HEK293 (cell line): ENCODE data around the gene SDE2.

Experiments used
- CTCF ChIA-PET: fragments of 350-600 bp; formaldehyde crosslinking; extraction: SDS; loops from one replicate; lab custom pipeline; 2021; ENCODE audit warnings: antibody characterized with exemption; lab: Yijun Ruan, JAX
- POLR2A ChIA-PET: fragments of 300-600 bp; formaldehyde crosslinking; extraction: SDS; loops from one replicate; lab custom pipeline; 2020; ENCODE audit warnings: antibody characterized with exemption, inconsistent platforms; lab: Yijun Ruan, JAX
- H3K27ac ChIP-seq: fragments of 200-500 bp; sonication (Bioruptor generic); 2 replicates; pipeline ENCODE4 v1.5.1; 2014; ENCODE audit warnings: low read depth, low read length, control low read depth, inconsistent platforms; ENCODE audit errors: extremely low read depth
- H3K36me3 ChIP-seq, 2 experiments: fragments of 200-500 bp in 1 of 2; sonication (Bioruptor generic) in 1 of 2; 1 replicate in 1 of 2; 2 replicates in 1 of 2; pipeline ENCODE4 v1.5.1; 2014 to 2017; ENCODE audit warnings: inconsistent platforms in 2 of 2, low read length in 2 of 2; ENCODE audit not compliant: control insufficient read depth in 2 of 2, insufficient read depth in 1 of 2
- H3K4me1 ChIP-seq: fragments of 200-500 bp; sonication (Bioruptor generic); 2 replicates; pipeline ENCODE4 v1.5.1; 2014; ENCODE audit warnings: mild to moderate bottlenecking, low read length, inconsistent platforms; ENCODE audit not compliant: control insufficient read depth, insufficient read depth
- H3K4me3 ChIP-seq: 2 replicates; pipeline ENCODE4 v1.5.1; 2011; ENCODE audit warnings: low read depth, mild to moderate bottlenecking, control low read depth, low read length, moderate library complexity
- H3K9me3 ChIP-seq: fragments of 200-500 bp; sonication (Bioruptor generic); 2 replicates; pipeline ENCODE4 v1.5.1; 2014; ENCODE audit warnings: low read depth, low read length, inconsistent platforms; ENCODE audit not compliant: control insufficient read depth, insufficient read depth
- INSM2 ChIP-seq: fragments of 450-650 bp; formaldehyde crosslinking; IDR thresholded peaks from 2 replicates; pipeline ENCODE4 v1.5.1; 2016; ENCODE audit warnings: missing biosample characterization, missing genetic modification characterization
- KLF1 ChIP-seq: fragments of 450-650 bp; formaldehyde crosslinking; IDR thresholded peaks from 2 replicates; pipeline ENCODE4 v1.5.1; 2016; ENCODE audit warnings: missing biosample characterization, missing genetic modification characterization
- KLF10 ChIP-seq: fragments of 450-650 bp; IDR thresholded peaks from 2 replicates; pipeline ENCODE4 v1.5.1; 2018; ENCODE audit warnings: missing biosample characterization, mild to moderate bottlenecking, missing genetic modification characterization
- PRDM10 ChIP-seq: fragments of 450-650 bp; formaldehyde crosslinking; IDR thresholded peaks from 2 replicates; pipeline ENCODE4 v1.5.1; 2016; ENCODE audit warnings: missing biosample characterization, missing genetic modification characterization
- SCRT2 ChIP-seq: fragments of 450-650 bp; formaldehyde crosslinking; IDR thresholded peaks from 2 replicates; pipeline ENCODE4 v1.5.1; 2016; ENCODE audit warnings: missing biosample characterization, missing genetic modification characterization
- SETDB1 ChIP-seq: IDR thresholded peaks from one replicate; pipeline ENCODE4 v1.6.1; 2017; ENCODE audit warnings: mild to moderate bottlenecking, low read length, moderate library complexity, mixed read lengths; ENCODE audit not compliant: insufficient read length
- SP2 ChIP-seq: fragments of 450-650 bp; formaldehyde crosslinking; IDR thresholded peaks from 2 replicates; pipeline ENCODE4 v1.5.1; 2016; ENCODE audit warnings: missing biosample characterization, missing genetic modification characterization
- WT1 ChIP-seq: fragments of 450-650 bp; formaldehyde crosslinking; IDR thresholded peaks from 2 replicates; pipeline ENCODE4 v1.5.1; 2016; ENCODE audit warnings: missing biosample characterization, missing genetic modification characterization
- ZBTB17 ChIP-seq: fragments of 450-650 bp; formaldehyde crosslinking; IDR thresholded peaks from 2 replicates; pipeline ENCODE4 v1.5.1; 2016; ENCODE audit warnings: missing biosample characterization, missing genetic modification characterization
- ZBTB6 ChIP-seq: fragments of 450-650 bp; formaldehyde crosslinking; IDR thresholded peaks from 2 replicates; pipeline ENCODE4 v1.5.1; 2017; ENCODE audit warnings: missing biosample characterization, missing genetic modification characterization
- ZEB2 ChIP-seq: fragments of 450-650 bp; formaldehyde crosslinking; IDR thresholded peaks from 2 replicates; pipeline ENCODE4 v1.5.1; 2016; ENCODE audit warnings: missing biosample characterization, missing genetic modification characterization
- ZNF10 ChIP-seq: fragments of 450-650 bp; formaldehyde crosslinking; IDR thresholded peaks from 2 replicates; pipeline ENCODE4 v1.5.1; 2017; ENCODE audit warnings: missing biosample characterization, missing genetic modification characterization
- ZNF138 ChIP-seq: fragments of 450-650 bp; formaldehyde crosslinking; IDR thresholded peaks from 2 replicates; pipeline ENCODE4 v1.5.1; 2016; ENCODE audit warnings: missing biosample characterization, missing genetic modification characterization, borderline replicate concordance
- ZNF175 ChIP-seq: fragments of 450-650 bp; formaldehyde crosslinking; IDR thresholded peaks from 2 replicates; pipeline ENCODE4 v1.5.1; 2016; ENCODE audit warnings: missing biosample characterization, missing genetic modification characterization
- ZNF449 ChIP-seq: fragments of 450-650 bp; formaldehyde crosslinking; IDR thresholded peaks from 2 replicates; pipeline ENCODE4 v1.5.1; 2017; ENCODE audit warnings: missing biosample characterization, mild to moderate bottlenecking, missing genetic modification characterization, moderate library complexity
- ZNF488 ChIP-seq: fragments of 450-650 bp; formaldehyde crosslinking; IDR thresholded peaks from 2 replicates; pipeline ENCODE4 v1.5.1; 2016; ENCODE audit warnings: missing biosample characterization, missing genetic modification characterization
- ZNF544 ChIP-seq: fragments of 450-650 bp; formaldehyde crosslinking; IDR thresholded peaks from 2 replicates; pipeline ENCODE4 v1.5.0; 2017; ENCODE audit warnings: missing biosample characterization, missing genetic modification characterization
- ZNF555 ChIP-seq: fragments of 450-650 bp; formaldehyde crosslinking; conservative IDR thresholded peaks from 2 replicates; pipeline ENCODE4 v1.5.1; 2017; ENCODE audit warnings: missing biosample characterization, mild to moderate bottlenecking, missing genetic modification characterization, inconsistent platforms
- ZNF558 ChIP-seq: fragments of 450-650 bp; formaldehyde crosslinking; IDR thresholded peaks from 2 replicates; pipeline ENCODE4 v1.5.1; 2016; ENCODE audit warnings: missing biosample characterization, missing genetic modification characterization
- ZNF629 ChIP-seq: fragments of 450-650 bp; formaldehyde crosslinking; IDR thresholded peaks from 2 replicates; pipeline ENCODE4 v1.5.1; 2017; ENCODE audit warnings: missing biosample characterization, missing genetic modification characterization
- ZNF664 ChIP-seq: fragments of 450-650 bp; formaldehyde crosslinking; IDR thresholded peaks from 2 replicates; pipeline ENCODE4 v1.5.1; 2016; ENCODE audit warnings: missing biosample characterization, missing genetic modification characterization
- ZNF677 ChIP-seq: fragments of 450-650 bp; IDR thresholded peaks from 2 replicates; pipeline ENCODE4 v1.5.0; 2018; ENCODE audit warnings: missing biosample characterization, mild to moderate bottlenecking, missing genetic modification characterization, moderate library complexity
- ZNF692 ChIP-seq: fragments of 450-650 bp; formaldehyde crosslinking; IDR thresholded peaks from 2 replicates; pipeline ENCODE4 v1.5.1; 2016; ENCODE audit warnings: missing biosample characterization, missing genetic modification characterization
- ZNF704 ChIP-seq: fragments of 450-650 bp; formaldehyde crosslinking; IDR thresholded peaks from 2 replicates; pipeline ENCODE4 v1.5.1; 2016; ENCODE audit warnings: missing biosample characterization, missing genetic modification characterization
- ZNF837 ChIP-seq: fragments of 450-650 bp; formaldehyde crosslinking; IDR thresholded peaks from 2 replicates; pipeline ENCODE4 v1.5.1; 2016; ENCODE audit warnings: missing biosample characterization, missing genetic modification characterization
- ZSCAN16 ChIP-seq: fragments of 450-650 bp; formaldehyde crosslinking; IDR thresholded peaks from 2 replicates; pipeline ENCODE4 v1.5.1; 2016; ENCODE audit warnings: missing biosample characterization, missing genetic modification characterization
- ZSCAN30 ChIP-seq: fragments of 450-650 bp; IDR thresholded peaks from 2 replicates; pipeline ENCODE4 v1.5.1; 2018; ENCODE audit warnings: missing biosample characterization, mild to moderate bottlenecking, missing genetic modification characterization, moderate library complexity
- ZXDB ChIP-seq: fragments of 450-650 bp; formaldehyde crosslinking; IDR thresholded peaks from 2 replicates; pipeline ENCODE4 v1.5.1; 2016; ENCODE audit warnings: missing biosample characterization, missing genetic modification characterization

The SDE2 gene

GRCh38 chr1:225973158-225973557 is 26.0 kb downstream of the SDE2 start:
- CTCF ChIA-PET: interaction anchor here (0.8 to 6.5 kb wide), 10 partner anchors 11 to 505 kb away, joined by 3 to 161 read pairs (median 6); partner anchors contain the start of genes PYCR2 and SRP9
- TF ChIP-seq ZNF677 (tag by site-specific recombination) (no peak), ZNF664 (tag by site-specific recombination) (no peak), WT1 (tag by site-specific recombination) (peak; percentile 44; the same call in 1 of the 2 replicates), ZNF837 (tag by site-specific recombination) (no peak), KLF1 (peak; percentile 70), ZNF10 (tag by site-specific recombination) (no peak), SP2 (tag by site-specific recombination) (no peak), ZSCAN30 (tag by site-specific recombination) (no peak), ZXDB (tag by site-specific recombination) (no peak), INSM2 (tag by site-specific recombination) (no peak), KLF10 (peak; percentile 82), ZNF175 (tag by site-specific recombination) (no peak), ZNF558 (tag by site-specific recombination) (no peak), ZNF555 (tag by site-specific recombination) (no peak), ZNF544 (tag by site-specific recombination) (no peak), ZNF488 (tag by site-specific recombination) (no peak), ZNF629 (tag by site-specific recombination) (0 out of 2 replicates have a peak, but pooled peaks have one; percentile 18), ZNF138 (tag by site-specific recombination) (no peak), PRDM10 (peak; percentile 36; the same call in 1 of the 2 replicates), ZNF704 (tag by site-specific recombination) (no peak), ZNF692 (tag by site-specific recombination) (no peak), ZNF449 (tag by site-specific recombination) (no peak), ZBTB17 (tag by site-specific recombination) (0 out of 2 replicates have a peak, but pooled peaks have one; percentile 24), ZEB2 (tag by site-specific recombination) (no peak), ZSCAN16 (no peak), SCRT2 (peak; percentile 97), SETDB1 (no peak), ZBTB6 (tag by site-specific recombination) (no peak)

More at GRCh38 chr1:225973158-225973557, 26.0 kb downstream of the SDE2 start:
- peaks cover 0 to 8% of the 10 kb centered on the region in 2 experiments; a peak in 2 of 3 replicates for H3K36me3 ChIP-seq
- no peaks in the 10 kb centered on the region for H3K9me3 ChIP-seq
- no peaks in the 10 kb centered on the region for H3K4me1 ChIP-seq
- no peak overlapping the region for H3K4me3 ChIP-seq
- H3K27ac ChIP-seq: no peak overlapping the region
- POLR2A ChIA-PET: no interaction called here
